NOMO-1 treated with DMSO at 0.1 percent for 48 hours (cell line): ENCODE results near the gene CDC42SE2.
"Not testable (repeated sequence)": the region's sequence is repeated elsewhere in the genome, so short reads cannot be mapped to it uniquely, and the experiment has no call there.

Experiments
- DNase-seq: peaks from one replicate; lab custom pipeline; 2025; ENCODE audit not compliant: unreplicated experiment; lab: John Stamatoyannopoulos, UW

Gene CDC42SE2

GRCh38 chr5:131386779-131387178, 122.9 kb downstream of the CDC42SE2 start:
- no peak for DNase-seq

- no peak for DNase-seq
These were observed 123.4 kb downstream of the CDC42SE2 start for GRCh38 chr5:131387255-131387654.

DNA sequence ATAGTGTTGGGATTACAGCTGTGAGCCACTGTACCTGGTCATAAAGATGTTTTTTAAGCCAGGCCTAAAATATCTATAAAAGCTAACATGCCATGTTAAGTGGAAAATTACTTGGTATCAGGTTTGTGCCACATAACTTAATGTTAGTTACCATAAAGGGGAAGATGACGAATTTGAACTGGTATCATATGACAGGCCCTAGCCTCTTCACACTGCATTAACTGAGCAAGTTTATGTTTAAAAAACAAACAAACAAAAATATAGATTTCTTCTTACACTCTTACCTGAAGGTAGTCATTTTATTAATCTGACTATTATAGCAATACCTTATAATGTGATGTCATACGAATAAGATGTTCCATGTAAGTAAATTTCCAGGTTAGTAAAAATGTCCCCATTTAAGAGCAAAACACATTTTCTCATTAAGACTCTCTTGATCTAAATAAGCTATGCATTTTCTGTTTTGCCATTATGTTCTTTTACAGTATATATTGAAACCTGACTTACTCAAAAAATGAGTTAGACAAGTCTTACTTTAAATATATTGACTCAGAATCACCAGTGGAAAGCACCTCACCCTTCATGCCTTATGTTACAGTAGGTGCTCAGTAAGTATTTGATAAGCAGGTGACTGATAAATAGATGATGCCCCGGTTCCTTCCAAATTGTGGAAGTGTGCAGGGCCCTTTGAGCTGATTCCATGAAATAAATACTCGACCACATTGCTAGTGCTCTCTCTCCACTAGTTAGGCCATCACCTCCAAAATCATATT, 125.4 kb downstream of the CDC42SE2 start:
- no peak for DNase-seq

DNA sequence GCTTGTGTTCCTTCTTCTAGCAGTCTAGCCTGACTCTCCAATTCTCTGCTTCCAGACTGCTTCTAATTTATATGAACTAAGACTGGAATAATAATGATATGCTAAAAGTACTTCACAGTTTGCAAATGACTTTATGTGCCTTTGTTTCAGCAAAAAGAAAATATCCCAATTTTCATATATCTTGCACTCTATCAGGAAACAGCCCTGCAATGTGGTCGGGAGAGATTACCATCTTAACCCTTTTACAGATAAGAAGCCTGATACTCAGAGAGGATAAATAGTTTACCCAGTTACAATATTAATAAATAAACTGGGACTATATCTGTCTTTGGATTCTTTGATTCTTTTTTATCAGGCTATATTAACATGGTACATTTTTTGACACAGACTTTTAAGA, 126.0 kb downstream of the CDC42SE2 start:
- no peak for DNase-seq

DNA sequence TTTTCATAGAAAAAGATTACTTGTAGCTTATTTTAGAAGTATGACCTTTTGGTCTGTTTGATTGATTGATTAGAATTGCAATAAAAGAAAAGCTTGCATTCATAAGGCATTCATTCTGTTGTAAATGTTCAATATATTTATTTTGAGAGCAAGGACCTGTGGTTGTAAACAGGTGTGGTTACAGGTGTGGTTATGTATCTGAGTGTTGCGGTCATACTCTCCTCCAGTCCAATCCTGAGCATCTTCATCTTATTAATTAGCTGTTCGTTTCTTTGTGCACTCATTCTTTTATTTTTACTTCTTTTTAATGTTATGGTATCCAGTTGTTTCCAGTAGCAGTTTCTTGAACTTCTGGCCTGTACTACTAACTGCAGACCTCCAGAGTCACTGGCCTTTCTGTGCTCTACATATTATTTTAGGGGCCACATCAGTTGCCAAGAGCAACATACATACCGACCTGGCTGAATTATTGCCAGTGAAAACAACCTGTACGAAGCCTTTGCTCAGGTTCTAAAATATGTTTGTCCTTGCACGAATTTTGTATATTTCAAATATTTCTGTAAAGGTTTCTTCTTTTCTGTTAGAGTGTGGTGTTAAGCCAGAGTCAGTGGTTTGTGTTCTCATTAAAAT, 128.7 kb downstream of the CDC42SE2 start:
- no peak for DNase-seq

- no peak for DNase-seq
These were observed 129.7 kb downstream of the CDC42SE2 start for GRCh38 chr5:131393498-131393968.

- no peak for DNase-seq
These were observed 130.3 kb downstream of the CDC42SE2 start for GRCh38 chr5:131394128-131394527.

DNA sequence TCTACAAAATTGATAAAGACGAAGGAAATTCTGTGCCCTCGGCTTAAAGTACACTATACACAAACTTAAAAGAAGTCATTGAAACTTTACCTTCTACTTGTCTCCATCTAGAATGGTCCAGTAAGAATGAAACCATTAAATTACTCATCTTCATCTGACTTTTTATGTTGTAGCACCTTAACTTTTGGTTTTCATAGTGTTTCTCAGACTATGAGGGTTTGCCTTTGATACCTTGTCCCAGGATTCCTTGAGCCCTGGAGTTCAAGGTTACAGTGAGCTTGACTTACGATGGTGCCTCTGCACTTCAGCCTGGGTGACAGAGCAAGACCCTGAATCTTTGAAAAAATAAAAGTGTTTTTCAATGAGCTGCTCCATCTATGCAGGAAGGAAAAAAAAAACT, 132.2 kb downstream of the CDC42SE2 start:
- DNase-seq, result no peak

DNA sequence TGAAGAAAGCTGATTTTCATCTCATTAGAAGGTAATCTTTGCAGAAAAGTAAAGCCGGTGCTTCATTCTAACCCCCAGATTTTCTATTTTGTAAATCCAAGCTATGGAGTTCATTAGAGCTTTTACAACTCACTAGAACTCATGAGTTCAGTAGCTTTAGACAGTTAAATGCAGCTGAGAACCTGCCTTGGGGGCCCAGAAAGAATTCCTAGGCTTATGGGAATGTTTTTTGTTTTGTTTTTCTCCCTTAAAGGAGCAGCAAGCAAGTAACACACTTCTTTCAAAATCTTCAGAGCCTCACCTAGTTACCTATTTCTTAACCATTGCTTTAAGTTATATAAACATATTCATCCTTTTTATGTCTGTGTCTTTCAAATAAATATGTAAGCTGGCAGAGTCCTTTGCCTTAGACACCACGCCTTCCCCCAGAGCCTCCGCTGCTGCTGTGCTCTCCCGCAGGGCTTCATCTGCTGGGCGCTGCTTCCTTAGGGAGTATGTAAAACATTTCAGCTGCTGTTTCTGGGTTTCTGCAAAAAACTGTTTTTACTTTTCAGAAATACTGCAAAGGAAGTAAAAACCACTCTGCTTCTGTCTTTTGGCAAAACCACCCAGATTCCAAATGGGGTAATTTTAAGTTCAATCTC, 132.9 kb downstream of the CDC42SE2 start:
- no peak for DNase-seq

- not testable (repeated sequence) for DNase-seq
These were observed 135.2 kb downstream of the CDC42SE2 start for GRCh38 chr5:131399007-131399406.

DNA sequence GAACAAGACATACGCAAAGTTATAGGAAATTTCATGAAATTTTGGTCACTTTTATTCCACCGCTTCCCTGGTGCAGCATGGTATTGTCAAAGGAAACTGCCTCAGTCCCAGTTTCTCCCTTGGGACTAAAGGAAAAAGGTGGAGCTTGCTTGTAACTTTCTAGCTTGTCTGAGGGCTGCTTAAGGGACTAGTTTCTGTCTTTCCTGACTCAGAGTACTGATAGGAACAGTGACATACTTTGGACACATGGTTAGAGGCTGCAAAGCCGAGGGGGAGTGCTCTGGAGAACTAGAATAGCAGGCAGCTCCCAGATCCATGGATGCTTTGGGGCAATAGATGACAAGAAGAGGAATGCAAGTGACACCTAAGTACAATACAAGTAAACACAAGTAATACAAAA, 136.7 kb downstream of the CDC42SE2 start:
- no peak for DNase-seq

GRCh38 chr5:131405674-131406073, 141.8 kb downstream of the CDC42SE2 start:
- DNase-seq, result no peak

DNA sequence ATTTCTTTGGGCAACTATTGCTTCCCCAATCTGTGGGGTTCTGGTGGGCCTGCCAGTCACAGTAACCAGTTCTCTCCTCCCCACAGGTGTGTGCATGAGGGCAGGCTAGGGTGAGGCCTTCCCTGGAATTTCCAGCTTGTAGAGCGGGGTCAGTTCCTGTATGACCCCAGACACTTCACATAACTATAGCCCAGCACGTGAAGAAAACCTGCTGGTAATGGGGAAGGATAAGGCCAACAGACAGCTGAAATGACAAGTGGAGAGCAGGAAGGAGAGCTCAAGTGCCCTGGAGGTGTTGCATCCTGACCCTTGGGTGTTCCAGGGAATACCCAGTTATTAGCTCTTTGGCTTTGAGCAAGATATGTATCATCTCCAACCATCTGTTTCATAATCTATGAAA, 142.2 kb downstream of the CDC42SE2 start:
- DNase-seq, result no peak

DNA sequence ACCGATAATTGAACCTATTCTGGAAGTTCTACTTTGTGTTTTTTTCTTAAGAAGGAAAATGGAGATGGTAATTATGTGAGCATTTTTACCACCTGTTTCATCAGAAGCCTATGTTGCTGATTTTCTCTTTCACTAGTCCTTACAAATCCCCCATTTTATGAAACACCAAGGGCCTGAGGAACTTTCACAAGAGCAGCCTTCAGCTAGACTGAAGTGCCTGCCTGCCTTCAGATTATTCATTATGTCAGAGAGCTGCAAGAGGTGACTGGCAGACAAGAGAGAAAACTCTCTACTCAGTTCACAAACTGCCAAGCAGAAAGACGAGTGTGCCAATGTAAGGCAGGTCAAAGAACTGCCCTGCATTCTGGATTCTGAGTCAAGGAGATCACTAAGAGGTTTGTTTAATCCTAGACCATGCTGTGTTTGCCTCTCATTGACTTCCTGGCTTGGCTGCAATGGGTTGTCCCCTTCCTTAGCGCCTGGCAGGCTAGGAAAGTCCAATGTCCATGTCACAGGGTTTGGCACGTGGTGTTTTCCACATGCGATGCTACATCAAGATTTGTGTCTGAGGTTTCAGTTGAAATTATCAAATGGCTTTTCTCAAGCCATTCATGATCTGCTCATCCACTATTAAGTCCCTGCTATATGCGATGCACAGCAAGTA, 143.3 kb downstream of the CDC42SE2 start:
- DNase-seq, result no peak

DNA sequence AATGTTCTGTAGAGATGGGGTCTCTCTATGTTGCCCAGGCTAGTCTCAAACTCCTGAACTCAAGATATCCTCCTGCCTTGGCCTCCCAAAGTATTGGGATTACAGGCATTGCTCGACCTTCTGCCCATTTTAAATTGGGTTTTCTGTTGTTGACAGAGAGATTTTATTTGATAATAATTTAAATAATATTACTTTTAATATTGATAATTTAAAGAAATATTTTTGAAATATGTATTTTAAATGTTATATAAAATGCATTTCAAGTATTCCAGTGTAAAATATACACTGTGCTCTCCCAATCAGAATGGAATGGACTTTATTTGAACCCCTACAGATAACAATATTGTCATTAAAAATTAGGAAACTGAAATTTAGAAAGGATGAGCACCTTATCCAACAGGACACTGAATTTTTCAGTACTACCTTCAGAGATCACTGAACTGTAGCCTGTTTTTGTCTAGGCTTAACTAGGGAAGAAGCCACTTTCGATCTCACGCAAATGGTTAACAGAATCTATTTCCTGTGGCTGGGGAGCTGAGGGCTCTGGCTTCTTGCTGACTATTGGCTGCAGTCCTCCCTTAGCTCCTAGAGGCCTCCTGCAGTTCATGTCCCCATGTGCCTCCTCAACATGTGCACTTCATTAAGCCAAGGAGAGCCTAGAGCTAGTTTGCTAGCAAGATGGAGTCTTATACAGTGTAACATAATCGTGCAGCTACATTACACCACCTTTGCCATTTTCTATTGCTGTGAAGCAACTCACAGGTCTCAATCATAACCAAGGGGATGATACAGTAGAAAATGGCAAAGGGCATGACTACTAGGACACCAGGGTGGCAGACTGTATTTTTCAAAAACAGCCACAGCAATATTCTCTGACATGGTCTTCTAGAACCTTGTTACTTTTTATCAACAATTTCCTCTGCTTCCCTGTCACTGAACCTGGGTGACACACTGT, 150.0 kb downstream of the CDC42SE2 start:
- no peak for DNase-seq

DNA sequence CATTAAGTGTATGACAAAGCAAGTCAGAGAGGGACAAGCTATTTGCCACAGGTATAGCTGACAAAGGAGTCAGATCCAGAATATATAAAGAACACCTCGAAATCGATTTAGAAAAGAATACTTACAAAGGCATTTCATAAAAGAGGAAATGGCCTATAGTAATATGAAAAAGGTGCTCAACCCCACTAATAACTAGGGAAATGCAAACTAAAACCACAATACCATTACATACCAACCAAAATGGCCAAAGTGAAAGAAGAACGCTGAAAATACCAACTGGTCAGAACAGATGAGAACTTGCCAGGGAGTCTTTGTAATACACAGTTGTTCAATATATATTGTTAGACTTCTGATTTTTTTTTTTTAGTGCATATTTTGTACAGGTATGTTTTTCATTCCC, 152.9 kb downstream of the CDC42SE2 start:
- DNase-seq, result peak; percentile 18

DNA sequence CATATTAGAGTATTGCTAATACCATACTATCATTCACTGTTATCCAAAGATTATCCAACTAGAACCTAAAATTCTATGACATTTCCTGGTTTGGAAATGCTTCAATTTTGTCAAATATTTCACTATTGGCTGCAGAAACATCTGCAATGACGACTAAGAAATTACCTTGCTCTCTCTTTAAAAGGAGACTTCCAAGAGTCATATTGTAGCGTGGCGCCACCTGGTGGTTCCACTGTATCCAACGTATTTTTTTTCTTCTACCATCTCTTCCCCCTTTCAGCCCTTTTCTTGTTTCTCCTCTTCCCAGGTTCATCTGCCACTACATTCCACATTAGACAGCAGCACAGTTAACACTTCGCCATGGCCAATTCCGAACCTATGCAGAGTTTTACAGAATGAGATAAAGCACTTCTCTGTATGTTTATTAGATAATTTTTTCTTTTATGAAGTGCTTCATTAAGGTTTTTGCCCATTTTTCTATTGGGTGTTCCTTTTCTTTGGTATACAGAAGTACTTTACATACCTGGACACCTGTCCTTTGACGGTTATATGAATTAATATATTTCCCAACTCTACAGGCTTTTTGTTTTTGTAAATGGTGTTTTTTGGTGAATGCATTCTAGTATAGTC, 153.5 kb downstream of the CDC42SE2 start:
- DNase-seq, result peak; percentile 58

DNA sequence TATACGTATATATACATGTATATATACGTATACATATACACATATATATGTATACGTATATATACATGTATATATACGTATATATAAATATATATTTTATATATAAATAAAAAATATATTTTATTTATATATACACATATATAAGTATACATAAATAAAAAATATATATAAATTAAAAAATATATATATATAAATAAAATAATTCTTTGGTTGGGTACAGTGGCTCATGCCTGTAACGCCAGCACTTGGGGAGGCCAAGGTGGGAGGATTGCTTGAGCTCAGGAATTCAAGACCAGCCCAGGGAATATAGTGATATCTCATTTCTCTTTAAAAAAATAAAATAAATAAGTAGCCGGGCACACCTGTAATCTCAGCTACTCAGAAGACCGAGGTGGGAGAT, 155.0 kb downstream of the CDC42SE2 start:
- DNase-seq, result no peak

DNA sequence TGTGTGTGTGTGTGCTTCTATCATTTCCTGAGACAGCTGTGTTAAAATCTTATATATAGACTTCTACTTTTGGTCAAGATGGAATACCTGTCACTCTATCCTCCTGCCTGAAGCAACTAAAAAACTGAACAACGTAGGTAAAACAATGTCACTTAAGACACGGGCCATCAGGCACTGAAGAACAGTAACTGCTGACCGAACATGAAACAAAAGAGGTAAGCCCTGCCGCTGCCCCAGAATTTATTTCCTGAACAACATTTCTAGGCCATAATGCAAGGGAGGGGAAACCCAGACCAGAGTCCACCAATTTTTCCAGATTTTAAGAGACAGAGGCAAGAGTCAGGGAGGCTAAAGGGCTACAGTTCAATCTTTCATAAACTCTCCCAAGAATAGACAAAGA, 156.0 kb downstream of the CDC42SE2 start:
- no peak for DNase-seq

- DNase-seq, result no peak
These were observed 159.2 kb downstream of the CDC42SE2 start for GRCh38 chr5:131423056-131423455.
